ENCODE results near the gene PITPNM3. TPM values are rescaled to one million over a fixed set of nuclear protein-coding genes. Genes with fewer than 3 reads are reported as not detected.

PITPNM3 gene
- total RNA-seq, 4 donors from 2014 or later: 0.13 to 0.87 (median 0.41) TPM

DNA sequence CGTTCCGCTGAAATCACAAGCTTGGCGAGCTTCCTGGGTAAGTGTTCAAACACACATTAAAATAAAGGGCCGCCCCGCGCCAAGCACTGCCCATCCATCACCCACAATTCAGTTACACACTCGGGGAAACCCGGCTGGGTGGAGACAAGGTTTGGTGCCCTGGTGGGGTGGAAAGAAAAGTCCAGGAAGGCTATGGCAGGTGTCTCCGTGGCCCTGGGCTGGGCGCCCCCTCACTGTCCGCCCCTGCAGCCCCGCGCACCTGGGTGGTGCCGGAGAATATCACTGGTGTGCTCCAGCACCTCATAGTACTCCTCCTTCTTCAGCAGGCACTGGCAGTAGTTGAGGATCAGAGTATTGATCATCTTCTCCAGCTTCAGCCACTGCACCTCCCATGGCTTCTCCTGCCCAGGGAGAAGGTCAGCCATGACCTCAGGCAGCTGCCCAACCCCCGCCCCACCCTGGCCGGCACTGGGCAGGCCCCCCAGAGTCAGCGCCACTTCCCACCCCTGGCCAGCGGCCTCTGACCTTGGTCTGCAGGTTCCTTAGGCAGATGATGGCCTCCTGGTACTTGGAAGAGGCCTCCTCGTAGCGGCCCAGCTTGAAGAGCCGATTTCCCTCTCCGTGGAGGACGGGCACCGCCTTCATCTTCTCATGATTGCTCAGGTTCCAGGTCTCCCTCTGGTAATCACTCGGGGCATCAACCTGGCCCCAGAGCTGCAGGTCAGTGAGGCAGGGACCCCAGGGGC, 129.8 kb downstream of the PITPNM3 start:
- H3K9me3 ChIP-seq: no peaks in the 10 kb centered on the region
- no peak overlapping the region for H3K27ac ChIP-seq
- in situ Hi-C loops (cut with MboI; ENCODE audit: low sequenced_read_pairs in 4 of 4): loop anchor here in 1 of 4 donors (25.0 kb wide), 1 partner anchor 1189 kb away; the partner anchor contains the start of gene SCIMP
- H3K36me3 ChIP-seq: no peaks in the 10 kb centered on the region
- TF ChIP-seq POLR2A (IDR thresholded peaks at IDR 0.05) (no peak), CTCF (IDR thresholded peaks at IDR 0.05 in 4 of 5, conservative IDR thresholded peaks at IDR 0.05 in 1 of 5) (no peak)
- intact Hi-C loops (cut with DNase I; ENCODE audit: low total_unique reads): no loop called here
- no peaks in the 10 kb centered on the region for H3K4me1 ChIP-seq
- H3K27me3 ChIP-seq: no peaks in the 10 kb centered on the region
- DNase-seq: no peak
- no peak overlapping the region for H3K4me3 ChIP-seq
- no peak for ATAC-seq

DNA sequence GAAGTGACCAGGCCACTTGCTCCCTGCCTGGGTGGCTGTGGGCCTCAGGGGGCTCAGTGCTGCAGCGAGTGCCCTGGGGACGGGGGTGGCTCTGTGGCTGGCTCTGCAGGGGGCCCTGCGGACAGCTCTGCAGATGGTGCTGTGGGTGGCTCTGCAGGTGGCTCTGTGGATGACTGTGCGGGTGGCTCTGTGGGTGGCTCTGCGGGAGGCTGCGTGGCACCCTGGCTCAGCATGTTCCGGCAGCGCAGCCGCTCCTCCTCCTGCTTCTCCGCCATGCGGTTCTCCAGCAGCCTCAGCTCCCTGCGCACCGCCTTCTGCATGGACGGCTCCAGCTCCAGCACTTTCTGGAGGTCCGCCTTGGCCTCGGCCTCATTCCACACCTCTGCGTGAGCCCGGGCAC, 130.9 kb downstream of the PITPNM3 start:
- Histone ChIP-seq H3K27me3 (no peaks in the 10 kb centered on the region), H3K36me3 (no peaks in the 10 kb centered on the region), H3K27ac (no peak overlapping the region), H3K4me1 (no peaks in the 10 kb centered on the region), H3K9me3 (no peaks in the 10 kb centered on the region), H3K4me3 (no peak overlapping the region)
- DNase-seq: no peak
- no peak for TF ChIP-seq CTCF (IDR thresholded peaks at IDR 0.05 in 4 of 5, conservative IDR thresholded peaks at IDR 0.05 in 1 of 5)
- no peak for TF ChIP-seq POLR2A (IDR thresholded peaks at IDR 0.05)
- intact Hi-C loops (cut with DNase I; ENCODE audit: low total_unique reads) (no loop called here), in situ Hi-C loops (cut with MboI; ENCODE audit: low sequenced_read_pairs in 4 of 4) (loop anchor here in 1 of 4 donors (25.0 kb wide), 1 partner anchor 1188 kb away; the partner anchor contains the start of gene SCIMP)
- ATAC-seq: no peak

GRCh38 chr17:6423931-6424330, 132.4 kb downstream of the PITPNM3 start:
- no peaks in the 10 kb centered on the region for H3K4me1 ChIP-seq
- TF ChIP-seq POLR2A (IDR thresholded peaks at IDR 0.05): no peak
- no peak for TF ChIP-seq CTCF (IDR thresholded peaks at IDR 0.05 in 4 of 5, conservative IDR thresholded peaks at IDR 0.05 in 1 of 5)
- ATAC-seq: no peak
- H3K4me3 ChIP-seq: no peak overlapping the region
- DNase-seq: no peak
- H3K9me3 ChIP-seq: no peaks in the 10 kb centered on the region
- in situ Hi-C loops (cut with MboI; ENCODE audit: low sequenced_read_pairs in 4 of 4) (loop anchor here in 3 of 4 donors (5.0 to 25.0 kb wide), 3 partner anchors 362 to 837 kb away; partner anchors contain the start of gene WSCD1 (in 1 of the 3)), intact Hi-C loops (cut with DNase I; ENCODE audit: low total_unique reads) (no loop called here)
- no peaks in the 10 kb centered on the region for H3K27me3 ChIP-seq
- no peak overlapping the region for H3K27ac ChIP-seq
- no peaks in the 10 kb centered on the region for H3K36me3 ChIP-seq

DNA sequence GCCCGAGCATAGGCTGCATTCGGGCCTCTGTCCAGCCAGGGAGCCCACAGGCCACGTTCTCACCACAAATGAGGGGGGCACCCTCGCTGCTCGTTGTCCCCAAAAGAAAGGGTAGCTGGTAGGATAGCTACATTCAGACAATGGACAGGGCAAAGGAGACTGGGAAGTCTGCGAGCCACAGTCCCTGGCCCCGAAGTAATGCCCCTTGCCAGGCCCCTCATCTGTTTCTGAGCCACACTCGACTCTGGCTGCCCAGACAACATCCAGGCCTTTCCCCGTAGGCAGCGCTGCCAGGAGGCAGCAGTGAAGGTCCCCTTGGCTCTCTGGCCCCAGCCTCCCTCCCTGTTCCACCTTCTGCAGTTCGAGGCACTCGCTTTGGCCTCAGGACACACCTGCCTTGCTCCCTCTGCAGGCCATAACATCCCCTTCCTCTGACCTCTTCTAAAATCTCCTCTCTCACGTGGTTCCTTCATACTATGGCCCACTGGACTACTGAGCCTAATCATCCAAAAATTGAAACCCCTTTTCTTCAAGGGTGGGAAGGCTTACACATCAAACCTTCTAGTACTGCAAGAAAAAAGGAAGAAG, 133.6 kb downstream of the PITPNM3 start:
- DNase-seq: no peak
- Histone ChIP-seq H3K9me3 (no peaks in the 10 kb centered on the region), H3K4me3 (no peak overlapping the region), H3K36me3 (no peaks in the 10 kb centered on the region), H3K27me3 (no peaks in the 10 kb centered on the region), H3K27ac (no peak overlapping the region), H3K4me1 (no peaks in the 10 kb centered on the region)
- ATAC-seq: no peak
- intact Hi-C loops (cut with DNase I; ENCODE audit: low total_unique reads) (loop anchor here (1.0 kb wide), 1 partner anchor 835 kb away; no protein-coding TSS in a partner anchor), in situ Hi-C loops (cut with MboI; ENCODE audit: low sequenced_read_pairs in 4 of 4) (loop anchor here in 3 of 4 donors (5.0 to 25.0 kb wide), 3 partner anchors 360 to 835 kb away; partner anchors contain the start of gene WSCD1 (in 1 of the 3))
- no peak for TF ChIP-seq POLR2A (IDR thresholded peaks at IDR 0.05)
- no peak for TF ChIP-seq CTCF (IDR thresholded peaks at IDR 0.05 in 4 of 5, conservative IDR thresholded peaks at IDR 0.05 in 1 of 5)
